ENCODE results near the gene C2CD2. TPM values are rescaled to one million over a fixed set of nuclear protein-coding genes. Genes with fewer than 3 reads are reported as not detected.
"Not testable (repeated sequence)": the region's sequence is repeated elsewhere in the genome, so short reads cannot be mapped to it uniquely, and the experiment has no call there.

C2CD2 gene
- total RNA-seq, 1 donor from 2014 or later = 15.8 TPM

DNA sequence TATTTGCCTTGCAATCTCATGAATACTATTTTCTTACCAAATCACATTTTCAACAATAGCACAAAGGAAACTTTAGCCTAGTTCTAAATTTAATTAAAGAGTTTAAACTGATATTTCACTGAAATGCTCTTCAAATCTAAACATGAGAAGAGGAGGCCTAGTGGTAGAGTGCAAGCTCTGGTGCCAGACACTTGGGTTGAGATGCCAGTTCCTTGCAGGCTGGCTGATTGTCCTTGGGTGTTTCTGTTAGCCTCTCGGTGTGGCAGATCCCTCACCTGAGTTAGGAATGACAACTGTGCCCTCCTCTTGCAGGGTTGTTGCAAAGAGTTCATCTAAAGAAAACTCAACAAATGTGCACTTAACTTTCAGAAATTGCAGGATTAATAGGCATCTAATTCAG is 43.8 kb upstream of the C2CD2 start:
- DNase-seq (ENCODE audit: low read depth) = no peak
- TF ChIP-seq, protein P1, sequence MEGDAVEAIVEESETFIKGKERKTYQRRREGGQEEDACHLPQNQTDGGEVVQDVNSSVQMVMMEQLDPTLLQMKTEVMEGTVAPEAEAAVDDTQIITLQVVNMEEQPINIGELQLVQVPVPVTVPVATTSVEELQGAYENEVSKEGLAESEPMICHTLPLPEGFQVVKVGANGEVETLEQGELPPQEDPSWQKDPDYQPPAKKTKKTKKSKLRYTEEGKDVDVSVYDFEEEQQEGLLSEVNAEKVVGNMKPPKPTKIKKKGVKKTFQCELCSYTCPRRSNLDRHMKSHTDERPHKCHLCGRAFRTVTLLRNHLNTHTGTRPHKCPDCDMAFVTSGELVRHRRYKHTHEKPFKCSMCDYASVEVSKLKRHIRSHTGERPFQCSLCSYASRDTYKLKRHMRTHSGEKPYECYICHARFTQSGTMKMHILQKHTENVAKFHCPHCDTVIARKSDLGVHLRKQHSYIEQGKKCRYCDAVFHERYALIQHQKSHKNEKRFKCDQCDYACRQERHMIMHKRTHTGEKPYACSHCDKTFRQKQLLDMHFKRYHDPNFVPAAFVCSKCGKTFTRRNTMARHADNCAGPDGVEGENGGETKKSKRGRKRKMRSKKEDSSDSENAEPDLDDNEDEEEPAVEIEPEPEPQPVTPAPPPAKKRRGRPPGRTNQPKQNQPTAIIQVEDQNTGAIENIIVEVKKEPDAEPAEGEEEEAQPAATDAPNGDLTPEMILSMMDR (IDR thresholded peaks at IDR 0.05; ENCODE audit: insufficient read depth, low read length, poor library complexity, severe bottlenecking) = no peak
- H3K4me3 ChIP-seq (ENCODE audit: low read depth, low read length) = no peak overlapping the region
- no peaks in the 10 kb centered on the region for H3K27me3 ChIP-seq (ENCODE audit: control insufficient read depth, insufficient read depth, low read length)
- H3K36me3 ChIP-seq (ENCODE audit: control insufficient read depth, insufficient read depth, low read length) = no peaks in the 10 kb centered on the region

DNA sequence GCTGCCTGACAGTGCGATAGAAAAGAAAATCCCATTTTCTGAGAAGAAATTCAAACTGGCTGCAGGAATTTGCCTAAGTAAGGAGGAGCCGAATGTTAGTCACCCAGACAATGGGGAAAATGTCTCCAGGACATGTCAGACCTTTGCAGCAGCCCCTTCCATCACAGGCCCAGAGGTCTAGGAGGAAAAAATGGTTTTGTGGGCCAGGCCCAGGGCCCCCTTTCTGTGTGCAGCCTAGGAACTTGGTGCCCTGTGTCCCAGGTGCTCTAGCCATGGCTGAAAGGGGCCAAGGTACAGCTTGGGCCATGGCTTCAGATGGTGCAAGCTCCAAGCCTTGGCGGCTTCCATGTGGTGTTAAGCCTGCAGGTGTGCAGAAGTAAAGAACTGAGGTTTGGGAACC is 41.8 kb upstream of the C2CD2 start:
- DNase-seq (ENCODE audit: low read depth) = no peak
- Histone ChIP-seq H3K27me3 (ENCODE audit: control insufficient read depth, insufficient read depth, low read length) (no peaks in the 10 kb centered on the region), H3K4me3 (ENCODE audit: low read depth, low read length) (no peak overlapping the region), H3K36me3 (ENCODE audit: control insufficient read depth, insufficient read depth, low read length) (no peaks in the 10 kb centered on the region)
- TF ChIP-seq, protein P1 (IDR thresholded peaks at IDR 0.05; ENCODE audit: insufficient read depth, low read length, poor library complexity, severe bottlenecking) = no peak

DNA sequence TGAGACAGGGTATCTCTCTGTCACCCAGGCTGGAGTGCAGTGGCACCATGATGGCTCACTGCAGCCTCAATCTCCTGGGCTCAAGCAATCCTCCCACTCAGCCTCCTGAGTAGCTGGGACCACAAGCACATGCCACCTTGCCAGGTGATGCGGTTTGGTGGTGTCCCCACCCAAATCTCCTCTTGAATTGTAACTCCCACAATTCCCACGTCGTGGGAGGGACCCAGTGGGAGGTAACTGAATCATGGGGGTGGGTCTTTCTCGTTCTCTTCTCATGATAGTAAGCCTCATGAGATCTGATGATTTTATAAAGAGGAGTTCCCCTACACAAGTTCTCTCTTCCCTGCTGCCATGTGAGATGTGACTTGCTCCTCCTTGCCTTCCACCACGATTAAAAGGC is 40.8 kb upstream of the C2CD2 start:
- H3K36me3 ChIP-seq (ENCODE audit: control insufficient read depth, insufficient read depth, low read length); H3K27me3 ChIP-seq (ENCODE audit: control insufficient read depth, insufficient read depth, low read length); DNase-seq (ENCODE audit: low read depth): not testable (repeated sequence)

DNA sequence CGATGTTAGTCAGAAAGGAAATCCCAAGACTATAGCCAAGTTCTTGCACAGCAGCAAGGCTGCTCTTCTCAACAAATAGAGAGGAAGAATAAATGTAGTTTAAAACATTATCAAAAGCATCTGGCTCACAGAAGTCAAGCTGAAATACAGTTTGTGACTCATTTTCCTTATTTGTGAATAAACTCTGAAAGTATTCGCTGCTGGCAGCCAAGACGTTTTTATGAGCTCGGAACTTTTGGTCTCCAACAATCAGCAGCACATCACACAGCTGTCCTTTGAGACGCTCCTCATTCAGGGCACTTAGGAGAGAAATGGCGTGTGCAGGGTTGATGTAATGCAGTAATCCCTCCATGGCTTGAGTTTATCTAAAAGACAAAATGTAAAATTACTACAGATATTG is 39.9 kb upstream of the C2CD2 start:
- no peaks in the 10 kb centered on the region for H3K27me3 ChIP-seq (ENCODE audit: control insufficient read depth, insufficient read depth, low read length)
- no peaks in the 10 kb centered on the region for H3K36me3 ChIP-seq (ENCODE audit: control insufficient read depth, insufficient read depth, low read length)
- TF ChIP-seq, protein P1 (IDR thresholded peaks at IDR 0.05; ENCODE audit: insufficient read depth, low read length, poor library complexity, severe bottlenecking) = no peak
- no peak for DNase-seq (ENCODE audit: low read depth)
- H3K4me3 ChIP-seq (ENCODE audit: low read depth, low read length) = no peak overlapping the region

More for the DNA sequence above, 40.8 kb upstream of the C2CD2 start:
- H3K4me3 ChIP-seq (ENCODE audit: low read depth, low read length) = not testable (repeated sequence)

DNA sequence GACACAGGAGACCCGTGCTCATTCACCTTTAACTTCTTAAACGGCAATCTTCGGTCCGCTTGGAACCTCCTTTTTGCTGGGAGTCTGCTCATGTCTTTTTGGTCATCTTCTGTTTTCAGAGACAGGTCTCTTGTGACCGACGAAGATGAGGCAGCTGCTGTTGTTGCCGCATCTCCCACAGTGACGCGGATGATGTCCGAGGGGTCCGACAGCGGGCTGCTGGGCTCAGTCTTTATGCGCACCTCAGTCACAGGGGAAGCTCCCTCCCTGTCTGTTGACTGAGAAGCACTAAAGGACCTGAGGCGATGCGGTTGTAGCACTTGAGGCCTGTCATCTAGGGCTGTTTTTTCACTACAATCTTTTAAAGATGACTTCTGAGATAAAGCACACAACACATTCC is 38.8 kb upstream of the C2CD2 start:
- H3K36me3 ChIP-seq (ENCODE audit: control insufficient read depth, insufficient read depth, low read length) = no peaks in the 10 kb centered on the region
- TF ChIP-seq, protein P1 (IDR thresholded peaks at IDR 0.05; ENCODE audit: insufficient read depth, low read length, poor library complexity, severe bottlenecking) = no peak
- no peak for DNase-seq (ENCODE audit: low read depth)

DNA sequence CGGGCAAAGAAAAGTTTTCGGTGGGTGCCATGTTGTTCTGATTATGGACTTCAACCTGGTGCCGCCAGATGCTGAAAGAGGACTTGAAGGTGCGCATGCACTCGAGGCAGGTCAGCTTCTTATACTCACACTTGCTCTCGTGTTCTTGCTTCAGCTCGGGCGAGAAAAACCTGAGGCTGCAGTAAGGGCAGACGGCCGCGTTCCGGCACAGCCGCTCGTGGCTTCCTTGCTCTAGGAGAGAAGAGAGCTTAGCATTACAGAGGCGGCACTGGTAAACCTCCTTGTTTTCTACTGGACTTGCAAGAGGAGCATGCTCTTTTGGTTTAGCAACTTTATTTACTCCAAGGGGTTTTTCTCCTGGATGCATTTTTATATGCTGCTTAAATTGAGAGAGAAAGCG is 37.8 kb upstream of the C2CD2 start:
- DNase-seq (ENCODE audit: low read depth) = no peak
- no peaks in the 10 kb centered on the region for H3K27me3 ChIP-seq (ENCODE audit: control insufficient read depth, insufficient read depth, low read length)
- TF ChIP-seq, protein P1 (IDR thresholded peaks at IDR 0.05; ENCODE audit: insufficient read depth, low read length, poor library complexity, severe bottlenecking) = no peak
- H3K36me3 ChIP-seq (ENCODE audit: control insufficient read depth, insufficient read depth, low read length) = no peaks in the 10 kb centered on the region
- no peak overlapping the region for H3K4me3 ChIP-seq (ENCODE audit: low read depth, low read length)

More for the DNA sequence above, 38.8 kb upstream of the C2CD2 start:
- H3K27me3 ChIP-seq (ENCODE audit: control insufficient read depth, insufficient read depth, low read length) = no peaks in the 10 kb centered on the region
- no peak overlapping the region for H3K4me3 ChIP-seq (ENCODE audit: low read depth, low read length)

Measured in kidney epithelial cell (primary cell).